Tibial nerve (tissue), 4 donors: ENCODE data around the gene MRTFA. TPM values are rescaled to one million over a fixed set of nuclear protein-coding genes. Genes with fewer than 3 reads are reported as not detected.
"Not testable (repeated sequence)": the region's sequence is repeated elsewhere in the genome, so short reads cannot be mapped to it uniquely, and the experiment has no call there.

Source experiments
- DNase-seq, 2 donors: peaks; one replicate each; pipeline ENCODE4 v3.0.0-alpha.2; 2019; ENCODE audit warnings: low spot score in 2 of 2
- H3K27ac ChIP-seq, 4 donors: fragments of 200-600 bp; sonication (generic) in 3 of 4; one replicate each; pipeline ENCODE4 v1.5.1; 2017 to 2019; ENCODE audit warnings: mild to moderate bottlenecking in 1 of 4
- H3K27me3 ChIP-seq, 2 donors: fragments of 200-600 bp; sonication (generic) in 1 of 2; one replicate each; pipeline versions ENCODE4 v1.5.1 to v1.6.0; 2017 to 2019
- H3K36me3 ChIP-seq, 3 donors: fragments of 200-600 bp; sonication (generic); one replicate each; pipeline ENCODE4 v1.5.1; 2018 to 2019
- H3K4me1 ChIP-seq, 4 donors: fragments of 200-600 bp; sonication (generic) in 3 of 4; one replicate each; pipeline ENCODE4 v1.5.1; 2017 to 2019
- H3K4me3 ChIP-seq, 4 donors: fragments of 200-600 bp; sonication (generic) in 3 of 4; one replicate each; pipeline ENCODE4 v1.5.1; 2017 to 2019; ENCODE audit warnings: mild to moderate bottlenecking in 1 of 4, moderate library complexity in 1 of 4
- H3K9me3 ChIP-seq, 4 donors: fragments of 200-600 bp; sonication (generic) in 3 of 4; one replicate each; pipeline ENCODE4 v1.5.1; 2017 to 2019
- CTCF ChIP-seq, 5 experiments: fragments of 200-600 bp in 3 of 5; fragments of 450-650 bp in 2 of 5; sonication (generic) in 3 of 5; IDR thresholded peaks; one replicate each; pipeline ENCODE4 v1.5.1; 2016 to 2019; ENCODE audit warnings: antibody characterized with exemption in 5 of 5, mild to moderate bottlenecking in 3 of 5, moderate library complexity in 2 of 5
- EP300 ChIP-seq, 2 donors: sonication (generic); formaldehyde crosslinking; IDR thresholded peaks; one replicate each; pipeline ENCODE4 v1.6.1; 2017; ENCODE audit warnings: antibody characterized with exemption in 2 of 2, mild to moderate bottlenecking in 1 of 2
- POLR2A ChIP-seq, 2 donors: fragments of 450-650 bp; IDR thresholded peaks; one replicate each; pipeline ENCODE4 v1.6.1; 2017; ENCODE audit warnings: antibody characterized with exemption in 2 of 2, mild to moderate bottlenecking in 2 of 2, moderate library complexity in 2 of 2
- WGBS, 2 donors: methylation state at CpG; one replicate each; pipeline ENCODE4 v1.1.5; 2018; 5-methylcytosine and 5-hydroxymethylcytosine counted together
- total RNA-seq, 4 donors: library from RNA; depleted of rRNA; stranded (reverse); fragments of >200 nt; gene quantifications; one replicate each; pipeline ENCODE4 v1.1.0, GENCODE V29; 2016

The MRTFA gene
- total RNA-seq, 4 donors from 2014 or later: 69.7 to 119 (median 104) TPM

GRCh38 chr22:40509401-40510134, 127.0 kb downstream of the MRTFA start:
- TF ChIP-seq POLR2A (IDR thresholded peaks at IDR 0.05) (no peak), CTCF (IDR thresholded peaks at IDR 0.05) (no peak), EP300 (IDR thresholded peaks at IDR 0.05) (peak; percentile 84 to 89)
- no peaks in the 10 kb centered on the region for H3K36me3 ChIP-seq
- 9 to 10% methylated on average over 4 of the region's 4 CpGs for WGBS, 2 donors
- no peak overlapping the region for H3K4me3 ChIP-seq
- peaks cover 0 to 89% (median 49%) of the 10 kb centered on the region in 4 donors for H3K4me1 ChIP-seq
- peak overlapping the region; percentile 71 to 92 (median 83) for H3K27ac ChIP-seq
- H3K27me3 ChIP-seq: no peaks in the 10 kb centered on the region
- no peaks in the 10 kb centered on the region for H3K9me3 ChIP-seq
- peak in 1 of 2 donors; percentile 69 for DNase-seq

- TF ChIP-seq EP300 (IDR thresholded peaks at IDR 0.05): peak in 1 of 2 donors; percentile 9
- H3K4me3 ChIP-seq, DNase-seq, H3K9me3 ChIP-seq, H3K36me3 ChIP-seq, H3K27me3 ChIP-seq: not testable (repeated sequence)
- Histone ChIP-seq H3K4me1 (peaks cover 0 to 87% (median 47%) of the 10 kb centered on the region in 4 donors), H3K27ac (peak overlapping the region in 2 of 4 donors; percentile 91 to 92)
- WGBS, 2 donors: 47 to 48% methylated on average over 8 of the region's 8 CpGs
Observed at GRCh38 chr22:40508046-40508445, 128.5 kb downstream of the MRTFA start.

- H3K27me3 ChIP-seq: no peaks in the 10 kb centered on the region
- no peak for TF ChIP-seq POLR2A (IDR thresholded peaks at IDR 0.05)
- TF ChIP-seq CTCF (IDR thresholded peaks at IDR 0.05): no peak
- no peak for TF ChIP-seq EP300 (IDR thresholded peaks at IDR 0.05)
- H3K9me3 ChIP-seq: no peaks in the 10 kb centered on the region
- H3K4me1 ChIP-seq: peaks cover 0 to 81% (median 44%) of the 10 kb centered on the region in 4 donors
- H3K36me3 ChIP-seq: no peaks in the 10 kb centered on the region
- no peak for DNase-seq
- 94 to 97% methylated on average over 6 of the region's 6 CpGs for WGBS, 2 donors
- H3K4me3 ChIP-seq: no peak overlapping the region
- H3K27ac ChIP-seq: peak overlapping the region in 2 of 4 donors; percentile 91 to 92
Observed at GRCh38 chr22:40507491-40507890, 129.0 kb downstream of the MRTFA start.

- Histone ChIP-seq H3K27me3 (no peaks in the 10 kb centered on the region), H3K27ac (peak overlapping the region in 1 of 4 donors; percentile 91), H3K4me1 (peaks cover 0 to 74% (median 39%) of the 10 kb centered on the region in 4 donors), H3K9me3 (no peaks in the 10 kb centered on the region), H3K4me3 (no peak overlapping the region), H3K36me3 (no peaks in the 10 kb centered on the region)
- no peak for DNase-seq
- 65 to 69% methylated on average over 3 of the region's 3 CpGs for WGBS, 2 donors
- no peak for TF ChIP-seq CTCF (IDR thresholded peaks at IDR 0.05)
- TF ChIP-seq POLR2A (IDR thresholded peaks at IDR 0.05): no peak
- TF ChIP-seq EP300 (IDR thresholded peaks at IDR 0.05): no peak
Observed at GRCh38 chr22:40506762-40507161, 129.8 kb downstream of the MRTFA start.

GRCh38 chr22:40504285-40505249, 132.0 kb downstream of the MRTFA start:
- H3K27me3 ChIP-seq: no peaks in the 10 kb centered on the region
- peak overlapping the region in 2 of 4 donors; percentile 44 to 65 for H3K27ac ChIP-seq
- DNase-seq: no peak
- H3K4me3 ChIP-seq: no peak overlapping the region
- peaks cover 0 to 57% (median 22%) of the 10 kb centered on the region in 4 donors for H3K4me1 ChIP-seq
- H3K9me3 ChIP-seq: no peaks in the 10 kb centered on the region
- TF ChIP-seq EP300 (IDR thresholded peaks at IDR 0.05) (no peak), CTCF (IDR thresholded peaks at IDR 0.05) (no peak), POLR2A (IDR thresholded peaks at IDR 0.05) (no peak)
- H3K36me3 ChIP-seq: no peaks in the 10 kb centered on the region
- 58 to 62% methylated on average over 3 of the region's 3 CpGs for WGBS, 2 donors
